Measurements from ENCODE around the gene CDKL5. TPM values are rescaled to one million over a fixed set of nuclear protein-coding genes. Genes with fewer than 3 reads are reported as not detected.

CDKL5 gene
- total and polyA plus RNA-seq, 2 donors (not counting 1 experiment from before 2014, with no cell fraction given): 0.72 to 4.6 TPM

- no peak overlapping the region for H3K9ac ChIP-seq (ENCODE audit: low read length)
- Mint-ChIP-seq H3K9me3 (ENCODE audit: insufficient read depth) (no peaks in the 10 kb centered on the region), H3K4me3 (no peak overlapping the region), H3K27ac (no peak overlapping the region), H3K27me3 (no peaks in the 10 kb centered on the region), H3K4me1 (peaks cover 5% of the 10 kb centered on the region)
- TF ChIP-seq, protein P1, sequence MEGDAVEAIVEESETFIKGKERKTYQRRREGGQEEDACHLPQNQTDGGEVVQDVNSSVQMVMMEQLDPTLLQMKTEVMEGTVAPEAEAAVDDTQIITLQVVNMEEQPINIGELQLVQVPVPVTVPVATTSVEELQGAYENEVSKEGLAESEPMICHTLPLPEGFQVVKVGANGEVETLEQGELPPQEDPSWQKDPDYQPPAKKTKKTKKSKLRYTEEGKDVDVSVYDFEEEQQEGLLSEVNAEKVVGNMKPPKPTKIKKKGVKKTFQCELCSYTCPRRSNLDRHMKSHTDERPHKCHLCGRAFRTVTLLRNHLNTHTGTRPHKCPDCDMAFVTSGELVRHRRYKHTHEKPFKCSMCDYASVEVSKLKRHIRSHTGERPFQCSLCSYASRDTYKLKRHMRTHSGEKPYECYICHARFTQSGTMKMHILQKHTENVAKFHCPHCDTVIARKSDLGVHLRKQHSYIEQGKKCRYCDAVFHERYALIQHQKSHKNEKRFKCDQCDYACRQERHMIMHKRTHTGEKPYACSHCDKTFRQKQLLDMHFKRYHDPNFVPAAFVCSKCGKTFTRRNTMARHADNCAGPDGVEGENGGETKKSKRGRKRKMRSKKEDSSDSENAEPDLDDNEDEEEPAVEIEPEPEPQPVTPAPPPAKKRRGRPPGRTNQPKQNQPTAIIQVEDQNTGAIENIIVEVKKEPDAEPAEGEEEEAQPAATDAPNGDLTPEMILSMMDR (IDR thresholded peaks at IDR 0.05): no peak
- TF ChIP-seq EZH2 (IDR thresholded peaks at IDR 0.05; ENCODE audit: borderline replicate concordance, insufficient read depth, low read depth, low read length, poor library complexity, severe bottlenecking): no peak
- intact Hi-C loops (cut with micrococcal nuclease): no loop called here
- peaks cover 0 to 3% of the 10 kb centered on the region in 2 donors for H3K4me1 ChIP-seq (ENCODE audit: control insufficient read depth in 2 of 2, insufficient read depth in 2 of 2, low read length in 2 of 2)
- no peak for DNase-seq
- H3K4me2 ChIP-seq (replicated peaks; ENCODE audit: low read depth, low read length, poor library complexity, severe bottlenecking): no peak overlapping the region
- H4K20me1 ChIP-seq (ENCODE audit: control insufficient read depth, insufficient read depth, low read length, poor library complexity, severe bottlenecking): no peaks in the 10 kb centered on the region
- ChIA-PET CTCF (interaction anchor here (0.6 kb wide), 1 partner anchor 87 kb away, joined by 6 read pairs; no protein-coding TSS in a partner anchor), POLR2A (no interaction called here)
- H3K9me3 ChIP-seq (ENCODE audit: control extremely low read depth in 1 of 3, control insufficient read depth in 2 of 3, insufficient read depth in 1 of 3, low read length in 2 of 3): no peaks in the 10 kb centered on the region
- H3K36me3 ChIP-seq (replicated peaks in 1 of 2; ENCODE audit: control extremely low read depth in 1 of 2, control insufficient read depth in 1 of 2, extremely low read depth in 1 of 2, insufficient read depth in 2 of 2, low read length in 1 of 2): no peaks in the 10 kb centered on the region
- H2AFZ ChIP-seq (ENCODE audit: insufficient read depth, low read depth, low read length, poor library complexity, severe bottlenecking): no peak overlapping the region
- WGBS (ENCODE audit: insufficient coverage): no CpG with 5 or more reads among the region's 2 CpGs
- no peak overlapping the region for H3K27ac ChIP-seq (ENCODE audit: low read length in 2 of 2)
- H3K27me3 ChIP-seq (replicated peaks in 1 of 4; ENCODE audit: control extremely low read depth in 1 of 4, control insufficient read depth in 3 of 4, insufficient read depth in 4 of 4, low read length in 3 of 4): no peaks in the 10 kb centered on the region
- no peak overlapping the region for H3K4me3 ChIP-seq (ENCODE audit: control extremely low read depth in 1 of 5, extremely low read depth in 1 of 5, insufficient read depth in 1 of 5, low read depth in 2 of 5, low read length in 4 of 5)
- H3K79me2 ChIP-seq (ENCODE audit: control insufficient read depth, insufficient read depth, low read length): no peaks in the 10 kb centered on the region
- no peak for ATAC-seq (ENCODE audit: low read depth)
Measured at GRCh38 chrX:18434896-18435295, 9.5 kb downstream of the CDKL5 start.

- Histone ChIP-seq H3K4me1 (ENCODE audit: control insufficient read depth in 2 of 2, insufficient read depth in 2 of 2, low read length in 2 of 2) (peaks cover 0 to 3% of the 10 kb centered on the region in 2 donors), H3K4me3 (ENCODE audit: control extremely low read depth in 1 of 5, extremely low read depth in 1 of 5, insufficient read depth in 1 of 5, low read depth in 2 of 5, low read length in 4 of 5) (no peak overlapping the region), H3K4me2 (replicated peaks; ENCODE audit: low read depth, low read length, poor library complexity, severe bottlenecking) (no peak overlapping the region), H3K36me3 (replicated peaks in 1 of 2; ENCODE audit: control extremely low read depth in 1 of 2, control insufficient read depth in 1 of 2, extremely low read depth in 1 of 2, insufficient read depth in 2 of 2, low read length in 1 of 2) (no peaks in the 10 kb centered on the region), H3K9me3 (ENCODE audit: control extremely low read depth in 1 of 3, control insufficient read depth in 2 of 3, insufficient read depth in 1 of 3, low read length in 2 of 3) (no peaks in the 10 kb centered on the region), H3K79me2 (ENCODE audit: control insufficient read depth, insufficient read depth, low read length) (no peaks in the 10 kb centered on the region), H3K27ac (ENCODE audit: low read length in 2 of 2) (no peak overlapping the region), H3K9ac (ENCODE audit: low read length) (no peak overlapping the region), H4K20me1 (ENCODE audit: control insufficient read depth, insufficient read depth, low read length, poor library complexity, severe bottlenecking) (no peaks in the 10 kb centered on the region), H3K27me3 (replicated peaks in 1 of 4; ENCODE audit: control extremely low read depth in 1 of 4, control insufficient read depth in 3 of 4, insufficient read depth in 4 of 4, low read length in 3 of 4) (no peaks in the 10 kb centered on the region), H2AFZ (ENCODE audit: insufficient read depth, low read depth, low read length, poor library complexity, severe bottlenecking) (no peak overlapping the region)
- POLR2A ChIA-PET: no interaction called here
- H3K4me1 Mint-ChIP-seq: peaks cover 5% of the 10 kb centered on the region
- DNase-seq (no peak), ATAC-seq (ENCODE audit: low read depth) (no peak)
- TF ChIP-seq EZH2 (IDR thresholded peaks at IDR 0.05; ENCODE audit: borderline replicate concordance, insufficient read depth, low read depth, low read length, poor library complexity, severe bottlenecking): no peak
- TF ChIP-seq, protein P1 (IDR thresholded peaks at IDR 0.05): no peak
- no peak overlapping the region for H3K27ac Mint-ChIP-seq
- no peak overlapping the region for H3K4me3 Mint-ChIP-seq
- H3K9me3 Mint-ChIP-seq (ENCODE audit: insufficient read depth): no peaks in the 10 kb centered on the region
- CTCF ChIA-PET: no interaction called here
- H3K27me3 Mint-ChIP-seq: no peaks in the 10 kb centered on the region
- intact Hi-C loops (cut with micrococcal nuclease): no loop called here
- no CpG with 5 or more reads among the region's 1 CpG for WGBS (ENCODE audit: insufficient coverage)
Measured at GRCh38 chrX:18436017-18436416, 10.6 kb downstream of the CDKL5 start.

Data from B cell (primary cell).